GM04504 (cell line): ENCODE data around the gene SFMBT2.

ENCODE experiments used
- DNase-seq: peaks from one replicate; pipeline ENCODE4 v3.0.0-alpha.2; 2012; ENCODE audit warnings: low read depth

SFMBT2 gene

GRCh38 chr10:7263616-7264015, 147.2 kb downstream of the SFMBT2 start:
- DNase-seq, result no peak

- peak; percentile 34 for DNase-seq
Measured at GRCh38 chr10:7261351-7261750, 149.5 kb downstream of the SFMBT2 start.

GRCh38 chr10:7260912-7261311, 149.9 kb downstream of the SFMBT2 start:
- DNase-seq, result no peak

- DNase-seq, result peak; percentile 98
Measured at GRCh38 chr10:7260412-7260900, 150.4 kb downstream of the SFMBT2 start.

- DNase-seq, result no peak
Measured at GRCh38 chr10:7258948-7259523, 151.8 kb downstream of the SFMBT2 start.

GRCh38 chr10:7255517-7255916, 155.3 kb downstream of the SFMBT2 start:
- no peak for DNase-seq

GRCh38 chr10:7251696-7252465, 159.0 kb downstream of the SFMBT2 start:
- no peak for DNase-seq

GRCh38 chr10:7250236-7250635, 160.6 kb downstream of the SFMBT2 start:
- no peak for DNase-seq

- DNase-seq, result no peak
Measured at GRCh38 chr10:7248585-7249164, 162.2 kb downstream of the SFMBT2 start.

- no peak for DNase-seq
Measured at GRCh38 chr10:7248148-7248547, 162.7 kb downstream of the SFMBT2 start.

- no peak for DNase-seq
Measured at GRCh38 chr10:7245505-7245904, 165.3 kb downstream of the SFMBT2 start.

GRCh38 chr10:7243873-7244272, 167.0 kb downstream of the SFMBT2 start:
- DNase-seq, result no peak

GRCh38 chr10:7243139-7243538, 167.7 kb downstream of the SFMBT2 start:
- no peak for DNase-seq

GRCh38 chr10:7239312-7239985, 171.4 kb downstream of the SFMBT2 start:
- DNase-seq, result no peak

- DNase-seq, result no peak
Measured at GRCh38 chr10:7235376-7235775, 175.5 kb downstream of the SFMBT2 start.

GRCh38 chr10:7234109-7234508, 176.7 kb downstream of the SFMBT2 start:
- DNase-seq, result no peak

- DNase-seq, result no peak
Measured at GRCh38 chr10:7233259-7233991, 177.4 kb downstream of the SFMBT2 start.

GRCh38 chr10:7231509-7232414, 179.1 kb downstream of the SFMBT2 start:
- no peak for DNase-seq

GRCh38 chr10:7230951-7231350, 179.9 kb downstream of the SFMBT2 start:
- no peak for DNase-seq

GRCh38 chr10:7230036-7230435, 180.8 kb downstream of the SFMBT2 start:
- no peak for DNase-seq

- DNase-seq, result no peak
Measured at GRCh38 chr10:7225133-7225532, 185.7 kb downstream of the SFMBT2 start.
